ENCODE results near the gene LRP2.

Gene LRP2

GRCh38 chr2:169165791-169166190 lies 196.5 kb downstream of the LRP2 start:
- no peak for TF ChIP-seq CTCF (conservative IDR thresholded peaks at IDR 0.05)
- H3K27ac ChIP-seq: no peak overlapping the region

GRCh38 chr2:169164311-169164710 lies 198.0 kb downstream of the LRP2 start:
- no peak overlapping the region for H3K27ac ChIP-seq

GRCh38 chr2:169162613-169163012 lies 199.7 kb downstream of the LRP2 start:
- H3K27ac ChIP-seq: no peak overlapping the region
- no peak for TF ChIP-seq CTCF (conservative IDR thresholded peaks at IDR 0.05)

More at GRCh38 chr2:169164311-169164710, 198.0 kb downstream of the LRP2 start:
- no peak for TF ChIP-seq CTCF (conservative IDR thresholded peaks at IDR 0.05)

GRCh38 chr2:169160926-169161481 lies 201.3 kb downstream of the LRP2 start:
- no peak for TF ChIP-seq CTCF (conservative IDR thresholded peaks at IDR 0.05)
- no peak overlapping the region for H3K27ac ChIP-seq

GRCh38 chr2:169159686-169160085 lies 202.6 kb downstream of the LRP2 start:
- TF ChIP-seq CTCF (conservative IDR thresholded peaks at IDR 0.05): no peak
- no peak overlapping the region for H3K27ac ChIP-seq

- no peak overlapping the region for H3K27ac ChIP-seq
- TF ChIP-seq CTCF (conservative IDR thresholded peaks at IDR 0.05): no peak
Observed at GRCh38 chr2:169158874-169159273, 203.5 kb downstream of the LRP2 start.

GRCh38 chr2:169146220-169146619 lies 216.1 kb downstream of the LRP2 start:
- TF ChIP-seq CTCF (conservative IDR thresholded peaks at IDR 0.05): no peak
- H3K27ac ChIP-seq: no peak overlapping the region
